Measurements from ENCODE around the gene NCKAP5.

The NCKAP5 gene

GRCh38 chr2:133063775-133064174 is 504.5 kb downstream of the NCKAP5 start:
- no peaks in the 10 kb centered on the region for H3K27me3 ChIP-seq (ENCODE audit: insufficient read depth, low read length, poor library complexity)
- no peaks in the 10 kb centered on the region for H3K4me1 ChIP-seq (ENCODE audit: insufficient read depth, low read length)
- no peak overlapping the region for H2AFZ ChIP-seq (ENCODE audit: low read depth, low read length)
- H3K9ac ChIP-seq (ENCODE audit: low read depth, low read length), result no peak overlapping the region
- no peak overlapping the region for H3K27ac ChIP-seq (ENCODE audit: low read length)
- H3K79me2 ChIP-seq (ENCODE audit: insufficient read depth, low read length), result no peaks in the 10 kb centered on the region
- H3K9me3 ChIP-seq (ENCODE audit: insufficient read depth, low read length, severe bottlenecking), result no peaks in the 10 kb centered on the region
- ATAC-seq (ENCODE audit: insufficient read depth, low read depth) (no peak), DNase-seq (peak; percentile 42)
- H3K36me3 ChIP-seq (ENCODE audit: insufficient read depth, low read length), result no peaks in the 10 kb centered on the region
- no peak overlapping the region for H3K4me2 ChIP-seq (ENCODE audit: insufficient read depth, low read length)
- no peak overlapping the region for H3K4me3 ChIP-seq (ENCODE audit: low read depth in 1 of 2, low read length in 2 of 2)
- no peaks in the 10 kb centered on the region for H4K20me1 ChIP-seq (ENCODE audit: insufficient read depth, low read length)
- TF ChIP-seq EZH2 (IDR thresholded peaks at IDR 0.05; ENCODE audit: borderline replicate concordance, low read depth, low read length, severe bottlenecking), result no peak
- TF ChIP-seq CTCF (IDR thresholded peaks at IDR 0.05; ENCODE audit: borderline replicate concordance, extremely low read depth, low read length, poor library complexity, severe bottlenecking), result no peak

GRCh38 chr2:133062931-133063665 is 505.2 kb downstream of the NCKAP5 start:
- TF ChIP-seq EZH2 (IDR thresholded peaks at IDR 0.05; ENCODE audit: borderline replicate concordance, low read depth, low read length, severe bottlenecking) (no peak), CTCF (IDR thresholded peaks at IDR 0.05; ENCODE audit: borderline replicate concordance, extremely low read depth, low read length, poor library complexity, severe bottlenecking) (no peak)
- H3K27ac ChIP-seq (ENCODE audit: low read length), result no peak overlapping the region
- H3K79me2 ChIP-seq (ENCODE audit: insufficient read depth, low read length), result no peaks in the 10 kb centered on the region
- no peak overlapping the region for H3K4me2 ChIP-seq (ENCODE audit: insufficient read depth, low read length)
- H4K20me1 ChIP-seq (ENCODE audit: insufficient read depth, low read length), result no peaks in the 10 kb centered on the region
- no peak for DNase-seq
- no peaks in the 10 kb centered on the region for H3K9me3 ChIP-seq (ENCODE audit: insufficient read depth, low read length, severe bottlenecking)
- no peak for ATAC-seq (ENCODE audit: insufficient read depth, low read depth)
- H3K4me3 ChIP-seq (ENCODE audit: low read depth in 1 of 2, low read length in 2 of 2), result no peak overlapping the region
- H2AFZ ChIP-seq (ENCODE audit: low read depth, low read length), result no peak overlapping the region
- no peak overlapping the region for H3K9ac ChIP-seq (ENCODE audit: low read depth, low read length)
- H3K27me3 ChIP-seq (ENCODE audit: insufficient read depth, low read length, poor library complexity), result no peaks in the 10 kb centered on the region
- no peaks in the 10 kb centered on the region for H3K36me3 ChIP-seq (ENCODE audit: insufficient read depth, low read length)
- no peaks in the 10 kb centered on the region for H3K4me1 ChIP-seq (ENCODE audit: insufficient read depth, low read length)

GRCh38 chr2:133061874-133062593 is 506.2 kb downstream of the NCKAP5 start:
- no peak overlapping the region for H3K27ac ChIP-seq (ENCODE audit: low read length)
- no peaks in the 10 kb centered on the region for H3K4me1 ChIP-seq (ENCODE audit: insufficient read depth, low read length)
- H3K4me3 ChIP-seq (ENCODE audit: low read depth in 1 of 2, low read length in 2 of 2), result no peak overlapping the region
- no peaks in the 10 kb centered on the region for H3K9me3 ChIP-seq (ENCODE audit: insufficient read depth, low read length, severe bottlenecking)
- TF ChIP-seq CTCF (IDR thresholded peaks at IDR 0.05; ENCODE audit: borderline replicate concordance, extremely low read depth, low read length, poor library complexity, severe bottlenecking), result no peak
- no peak for TF ChIP-seq EZH2 (IDR thresholded peaks at IDR 0.05; ENCODE audit: borderline replicate concordance, low read depth, low read length, severe bottlenecking)
- no peak for DNase-seq
- no peaks in the 10 kb centered on the region for H3K36me3 ChIP-seq (ENCODE audit: insufficient read depth, low read length)
- H3K79me2 ChIP-seq (ENCODE audit: insufficient read depth, low read length), result no peaks in the 10 kb centered on the region
- H3K4me2 ChIP-seq (ENCODE audit: insufficient read depth, low read length), result no peak overlapping the region
- ATAC-seq (ENCODE audit: insufficient read depth, low read depth), result no peak
- no peaks in the 10 kb centered on the region for H3K27me3 ChIP-seq (ENCODE audit: insufficient read depth, low read length, poor library complexity)
- H4K20me1 ChIP-seq (ENCODE audit: insufficient read depth, low read length), result no peaks in the 10 kb centered on the region
- H2AFZ ChIP-seq (ENCODE audit: low read depth, low read length), result no peak overlapping the region
- H3K9ac ChIP-seq (ENCODE audit: low read depth, low read length), result no peak overlapping the region

Measured in DND-41 (cell line).